Endodermal cell (in vitro differentiated cells): Measurements from ENCODE around the gene SRGAP3. TPM values are rescaled to one million over a fixed set of nuclear protein-coding genes. Genes with fewer than 3 reads are reported as not detected.

ENCODE experiments used
- DNase-seq: peaks from one replicate; pipeline ENCODE4 v3.0.0-alpha.2; 2017
- H3K27ac ChIP-seq: 2 replicates; pipeline ENCODE4 v1.5.1; 2013; ENCODE audit warnings: mild to moderate bottlenecking, low read depth, low read length, moderate library complexity
- H3K27me3 ChIP-seq: 2 replicates; pipeline ENCODE4 v1.6.1; 2013; ENCODE audit warnings: mild to moderate bottlenecking, low read length, moderate library complexity; ENCODE audit not compliant: insufficient read depth, control insufficient read depth, poor library complexity, severe bottlenecking
- H3K36me3 ChIP-seq: 2 replicates; pipeline ENCODE4 v1.7.0; 2013; ENCODE audit warnings: mild to moderate bottlenecking, low read length, moderate library complexity; ENCODE audit not compliant: control insufficient read depth, insufficient read depth
- H3K4me1 ChIP-seq: one replicate; pipeline ENCODE4 v1.7.0; 2013; ENCODE audit warnings: low read length; ENCODE audit not compliant: control insufficient read depth, insufficient read depth
- H3K4me3 ChIP-seq: 2 replicates; pipeline ENCODE4 v1.5.1; 2013; ENCODE audit warnings: mild to moderate bottlenecking, low read length, moderate library complexity
- H3K9ac ChIP-seq: 2 replicates; pipeline ENCODE4 v1.6.1; 2013; ENCODE audit warnings: mild to moderate bottlenecking, low read length, moderate library complexity; ENCODE audit not compliant: poor library complexity, severe bottlenecking; ENCODE audit errors: extremely low read depth
- H3K9me3 ChIP-seq: 2 replicates; pipeline ENCODE4 v1.6.1; 2013; ENCODE audit warnings: mild to moderate bottlenecking, low read length, moderate library complexity; ENCODE audit not compliant: control insufficient read depth
- H3K27ac Mint-ChIP-seq: 2 replicates; pipeline ENCODE4 v1.8.0; 2020; ENCODE audit warnings: mixed read lengths
- H3K27me3 Mint-ChIP-seq: 2 replicates; pipeline ENCODE4 v1.8.0; 2021; ENCODE audit warnings: mild to moderate bottlenecking, mixed read lengths; ENCODE audit not compliant: insufficient read depth
- H3K36me3 Mint-ChIP-seq: 2 replicates; pipeline ENCODE4 v1.8.0; 2020; ENCODE audit warnings: low read depth, mixed read lengths
- H3K4me1 Mint-ChIP-seq: 2 replicates; pipeline ENCODE4 v1.8.0; 2020; ENCODE audit warnings: mixed read lengths
- H3K4me3 Mint-ChIP-seq: 2 replicates; pipeline ENCODE4 v1.8.0; 2020; ENCODE audit warnings: mild to moderate bottlenecking, moderate library complexity, mixed read lengths
- H3K9me3 Mint-ChIP-seq: 2 replicates; pipeline ENCODE4 v1.8.0; 2020; ENCODE audit warnings: mild to moderate bottlenecking, mixed read lengths
- WGBS, 2 experiments: methylation state at CpG; one replicate each; pipeline versions ENCODE4 v1.1.5 to v1.1.7; 2013; ENCODE audit warnings: missing lambda C conversion rate in 2 of 2, mixed read lengths in 1 of 2; ENCODE audit not compliant: insufficient coverage in 1 of 2, insufficient read length in 1 of 2; 5-methylcytosine and 5-hydroxymethylcytosine counted together
- total RNA-seq, 2 donors: library from RNA; stranded (reverse); fragmentation: NEBNext Ultra II Directional in 1 of 2; extraction: Animal tissue kit (Norgen Biotek cat#: 25700) in 1 of 2; gene quantifications; 2 replicates in 1 of 2; 3 replicates in 1 of 2; pipeline ENCODE4 v1.2.1, GENCODE V29; 2021
- TF ChIP-seq, protein P1 (sequence below): fragments of 200-600 bp; sonication (generic); conservative IDR thresholded peaks from 2 replicates; pipeline ENCODE4 v1.5.0; 2021; ENCODE audit warnings: antibody characterized with exemption, mild to moderate bottlenecking

Gene SRGAP3
- total RNA-seq, 2 donors from 2014 or later: 5.0 to 8.1 TPM

DNA sequence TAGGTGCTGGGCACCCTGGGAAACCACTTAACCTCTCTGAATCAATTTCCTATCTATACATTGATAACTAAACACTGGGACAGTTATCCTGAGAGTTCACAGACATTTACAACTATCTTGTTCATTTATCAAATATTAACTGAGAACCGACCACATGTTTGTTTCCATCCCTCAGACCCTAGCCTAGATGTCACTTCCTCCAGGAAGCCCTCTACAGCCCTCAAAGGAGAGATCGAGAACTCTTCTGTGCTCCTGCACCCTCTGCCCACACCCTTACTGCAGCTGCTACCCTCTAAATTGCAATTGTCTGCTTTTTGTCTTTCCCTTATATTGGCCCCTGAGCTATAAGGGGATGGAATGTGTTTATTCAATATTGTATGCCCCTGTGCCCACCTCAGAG lies 46.1 kb downstream of the SRGAP3 start:
- H3K27ac ChIP-seq: peak overlapping the region; percentile 97
- peaks cover 12% of the 10 kb centered on the region for H3K27me3 Mint-ChIP-seq
- WGBS, 2 experiments: 81 to 100% methylated on average over 1 to 2 of the region's 2 CpGs
- H3K9ac ChIP-seq: no peak overlapping the region
- H3K4me1 ChIP-seq: peaks cover 12% of the 10 kb centered on the region
- TF ChIP-seq, protein P1, sequence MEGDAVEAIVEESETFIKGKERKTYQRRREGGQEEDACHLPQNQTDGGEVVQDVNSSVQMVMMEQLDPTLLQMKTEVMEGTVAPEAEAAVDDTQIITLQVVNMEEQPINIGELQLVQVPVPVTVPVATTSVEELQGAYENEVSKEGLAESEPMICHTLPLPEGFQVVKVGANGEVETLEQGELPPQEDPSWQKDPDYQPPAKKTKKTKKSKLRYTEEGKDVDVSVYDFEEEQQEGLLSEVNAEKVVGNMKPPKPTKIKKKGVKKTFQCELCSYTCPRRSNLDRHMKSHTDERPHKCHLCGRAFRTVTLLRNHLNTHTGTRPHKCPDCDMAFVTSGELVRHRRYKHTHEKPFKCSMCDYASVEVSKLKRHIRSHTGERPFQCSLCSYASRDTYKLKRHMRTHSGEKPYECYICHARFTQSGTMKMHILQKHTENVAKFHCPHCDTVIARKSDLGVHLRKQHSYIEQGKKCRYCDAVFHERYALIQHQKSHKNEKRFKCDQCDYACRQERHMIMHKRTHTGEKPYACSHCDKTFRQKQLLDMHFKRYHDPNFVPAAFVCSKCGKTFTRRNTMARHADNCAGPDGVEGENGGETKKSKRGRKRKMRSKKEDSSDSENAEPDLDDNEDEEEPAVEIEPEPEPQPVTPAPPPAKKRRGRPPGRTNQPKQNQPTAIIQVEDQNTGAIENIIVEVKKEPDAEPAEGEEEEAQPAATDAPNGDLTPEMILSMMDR: no peak
- peaks cover 51% of the 10 kb centered on the region for H3K4me1 Mint-ChIP-seq
- no peaks in the 10 kb centered on the region for H3K9me3 Mint-ChIP-seq
- DNase-seq: no peak
- H3K27me3 ChIP-seq: no peaks in the 10 kb centered on the region
- H3K27ac Mint-ChIP-seq: no peak overlapping the region
- H3K36me3 ChIP-seq: no peaks in the 10 kb centered on the region
- no peak overlapping the region for H3K4me3 Mint-ChIP-seq
- no peak overlapping the region for H3K4me3 ChIP-seq
- H3K9me3 ChIP-seq: no peaks in the 10 kb centered on the region
- no peaks in the 10 kb centered on the region for H3K36me3 Mint-ChIP-seq

DNA sequence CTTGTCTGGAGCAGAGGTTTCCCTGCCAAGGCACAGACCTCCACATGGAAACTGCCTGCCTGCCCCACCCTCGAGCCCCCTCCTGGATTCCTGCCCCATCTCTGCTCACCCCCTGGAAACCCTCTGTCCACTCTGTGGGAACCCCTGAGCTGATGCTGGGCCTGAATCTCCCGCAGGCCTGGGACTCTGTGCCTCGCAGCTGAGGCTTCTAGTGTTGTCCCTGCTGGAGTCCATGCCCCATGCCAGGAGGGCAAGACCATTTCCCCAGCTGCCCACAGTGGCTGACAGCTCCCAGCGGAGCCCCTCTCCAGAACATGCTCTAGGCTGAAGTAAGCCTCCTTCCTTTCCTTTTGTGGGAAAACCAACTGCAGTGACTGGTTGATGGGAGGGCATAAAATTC lies 46.9 kb downstream of the SRGAP3 start:
- H3K4me3 ChIP-seq: no peak overlapping the region
- Mint-ChIP-seq H3K27ac (no peak overlapping the region), H3K9me3 (no peaks in the 10 kb centered on the region), H3K27me3 (peaks cover 4% of the 10 kb centered on the region), H3K4me3 (no peak overlapping the region), H3K36me3 (no peaks in the 10 kb centered on the region), H3K4me1 (peaks cover 51% of the 10 kb centered on the region)
- no peaks in the 10 kb centered on the region for H3K36me3 ChIP-seq
- H3K27ac ChIP-seq: peak overlapping the region; percentile 97
- 60 to 92% methylated on average over 3 to 4 of the region's 4 CpGs for WGBS, 2 experiments
- no peak for DNase-seq
- no peak overlapping the region for H3K9ac ChIP-seq
- peaks cover 12% of the 10 kb centered on the region for H3K4me1 ChIP-seq
- H3K27me3 ChIP-seq: no peaks in the 10 kb centered on the region
- H3K9me3 ChIP-seq: no peaks in the 10 kb centered on the region
- TF ChIP-seq, protein P1: no peak

DNA sequence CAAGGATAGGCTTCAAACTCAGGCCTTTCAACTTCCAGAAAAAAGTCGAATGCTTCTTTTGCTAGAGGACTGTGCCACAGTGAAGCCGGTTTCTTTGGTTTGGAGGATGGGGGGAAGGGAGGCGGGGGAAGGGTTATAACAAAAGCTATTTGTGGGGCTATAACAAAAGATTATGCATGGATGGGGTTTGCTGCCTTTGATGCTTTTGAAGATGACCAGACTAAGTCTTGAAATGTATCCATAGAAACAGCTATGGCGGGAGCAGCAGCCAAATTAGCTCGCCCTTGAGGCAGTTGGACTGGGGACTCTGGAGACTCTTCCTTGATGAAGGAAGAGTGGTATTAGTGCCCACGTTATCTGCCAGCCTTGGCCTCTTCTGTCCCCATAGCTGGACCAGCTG lies 47.5 kb downstream of the SRGAP3 start:
- DNase-seq: no peak
- TF ChIP-seq, protein P1: no peak
- Mint-ChIP-seq H3K27ac (no peak overlapping the region), H3K4me3 (no peak overlapping the region), H3K36me3 (no peaks in the 10 kb centered on the region), H3K27me3 (peaks cover 3% of the 10 kb centered on the region), H3K4me1 (peaks cover 51% of the 10 kb centered on the region), H3K9me3 (no peaks in the 10 kb centered on the region)
- Histone ChIP-seq H3K36me3 (no peaks in the 10 kb centered on the region), H3K4me1 (peaks cover 12% of the 10 kb centered on the region), H3K27me3 (no peaks in the 10 kb centered on the region), H3K9ac (no peak overlapping the region), H3K4me3 (no peak overlapping the region), H3K9me3 (no peaks in the 10 kb centered on the region), H3K27ac (peak overlapping the region; percentile 97)
- WGBS, 2 experiments: 84 to 88% methylated on average over 4 to 6 of the region's 6 CpGs
